Mesodermal cell (in vitro differentiated cells): Measurements from ENCODE around the gene COX8A.
"Not testable (repeated sequence)": the region's sequence is repeated elsewhere in the genome, so short reads cannot be mapped to it uniquely, and the experiment has no call there.

Experiments
- H3K27ac ChIP-seq: 2 replicates; pipeline ENCODE4 v1.7.0; 2013; ENCODE audit warnings: mild to moderate bottlenecking, low read depth, low read length, moderate library complexity; ENCODE audit not compliant: severe bottlenecking
- H3K36me3 ChIP-seq: 2 replicates; pipeline ENCODE4 v1.7.1; 2013; ENCODE audit warnings: mild to moderate bottlenecking, low read length, moderate library complexity; ENCODE audit not compliant: control insufficient read depth, insufficient read depth
- H3K4me1 ChIP-seq: one replicate; pipeline ENCODE4 v1.7.1; 2013; ENCODE audit warnings: mild to moderate bottlenecking, low read length; ENCODE audit not compliant: insufficient read depth, control insufficient read depth, poor library complexity, severe bottlenecking
- H3K4me3 ChIP-seq: 2 replicates; pipeline ENCODE4 v1.7.0; 2013; ENCODE audit warnings: low read length, control low read depth, mild to moderate bottlenecking; ENCODE audit not compliant: insufficient read depth, poor library complexity, severe bottlenecking; ENCODE audit errors: extremely low read depth
- H3K9me3 ChIP-seq: 2 replicates; pipeline ENCODE4 v1.7.1; 2013; ENCODE audit warnings: mild to moderate bottlenecking, low read length, moderate library complexity; ENCODE audit not compliant: control insufficient read depth
- WGBS, 2 experiments: methylation state at CpG; one replicate each; pipeline ENCODE4 v1.1.5; 2013; ENCODE audit warnings: missing lambda C conversion rate in 2 of 2; ENCODE audit not compliant: insufficient coverage in 2 of 2; 5-methylcytosine and 5-hydroxymethylcytosine counted together

The COX8A gene

GRCh38 chr11:63970902-63971301 is 3.5 kb upstream of the COX8A start:
- 88 to 96% methylated on average over 3 to 4 of the region's 5 CpGs for WGBS, 2 experiments
- no peaks in the 10 kb centered on the region for H3K9me3 ChIP-seq
- no peak overlapping the region for H3K27ac ChIP-seq
- H3K36me3 ChIP-seq, result peaks cover 2% of the 10 kb centered on the region
- no peak overlapping the region for H3K4me3 ChIP-seq
- H3K4me1 ChIP-seq, result peaks cover 3% of the 10 kb centered on the region

DNA sequence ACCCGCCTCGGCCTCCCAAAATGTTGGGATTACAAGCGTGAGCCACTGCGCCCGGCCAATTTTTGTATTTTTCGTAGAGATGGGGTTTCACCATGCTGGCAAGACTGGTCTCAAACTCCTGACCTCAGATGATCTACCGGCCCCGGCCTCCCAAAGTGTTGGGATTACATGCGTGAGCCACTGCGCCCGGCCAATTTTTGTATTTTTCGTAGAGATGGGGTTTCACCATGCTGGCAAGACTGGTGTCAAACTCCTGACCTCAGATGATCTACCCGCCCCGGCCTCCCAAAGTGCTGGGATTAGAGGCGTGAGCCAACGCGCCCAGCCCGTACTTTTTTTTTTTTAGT is 535 bp upstream of the COX8A start:
- Histone ChIP-seq H3K4me3 (peak overlapping the region; percentile 91), H3K27ac (peak overlapping the region; percentile 93), H3K36me3 (peaks cover 14% of the 10 kb centered on the region)
- not testable (repeated sequence) for H3K4me1 ChIP-seq, H3K9me3 ChIP-seq
- 77 to 94% methylated on average over 14 to 18 of the region's 18 CpGs for WGBS, 2 experiments

DNA sequence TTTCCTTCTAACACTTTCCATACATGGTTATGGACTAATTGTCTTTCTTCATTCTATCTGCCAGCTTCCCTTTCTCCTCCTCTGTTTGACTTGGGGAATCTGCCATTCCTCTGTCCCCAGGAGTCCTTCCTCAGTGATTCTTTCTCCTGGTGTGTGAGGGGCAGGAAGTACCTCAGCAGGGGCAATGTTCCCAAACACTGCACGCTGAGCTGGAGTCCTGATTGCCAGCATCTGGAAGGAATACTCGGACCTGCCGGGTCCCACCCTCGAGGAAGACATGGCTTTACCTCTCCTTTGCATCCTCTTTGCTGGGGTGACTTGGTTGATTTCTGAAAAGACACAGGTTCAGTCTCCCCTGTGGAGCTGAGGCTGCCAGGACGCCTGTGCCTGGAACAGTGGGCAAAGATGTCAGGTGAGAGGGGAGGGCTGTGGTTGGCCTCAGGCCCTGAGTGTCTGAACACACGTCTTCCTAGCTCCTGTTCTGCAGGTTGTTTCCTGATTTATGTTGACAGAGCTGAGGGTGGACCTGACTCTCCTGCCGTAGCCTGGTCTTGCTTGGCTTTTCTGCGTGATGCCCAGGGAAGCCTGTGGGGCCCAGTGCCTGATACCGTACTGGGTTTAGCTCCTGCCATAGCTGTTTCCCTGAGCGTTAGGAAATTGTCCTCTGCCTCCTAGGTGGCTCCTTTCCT is 4.3 kb downstream of the COX8A start:
- H3K36me3 ChIP-seq, result peaks cover 14% of the 10 kb centered on the region
- H3K4me3 ChIP-seq, result no peak overlapping the region
- 72 to 79% methylated on average over 5 to 7 of the region's 10 CpGs for WGBS, 2 experiments
- no peak overlapping the region for H3K27ac ChIP-seq
- no peaks in the 10 kb centered on the region for H3K9me3 ChIP-seq
- H3K4me1 ChIP-seq, result peaks cover 13% of the 10 kb centered on the region

DNA sequence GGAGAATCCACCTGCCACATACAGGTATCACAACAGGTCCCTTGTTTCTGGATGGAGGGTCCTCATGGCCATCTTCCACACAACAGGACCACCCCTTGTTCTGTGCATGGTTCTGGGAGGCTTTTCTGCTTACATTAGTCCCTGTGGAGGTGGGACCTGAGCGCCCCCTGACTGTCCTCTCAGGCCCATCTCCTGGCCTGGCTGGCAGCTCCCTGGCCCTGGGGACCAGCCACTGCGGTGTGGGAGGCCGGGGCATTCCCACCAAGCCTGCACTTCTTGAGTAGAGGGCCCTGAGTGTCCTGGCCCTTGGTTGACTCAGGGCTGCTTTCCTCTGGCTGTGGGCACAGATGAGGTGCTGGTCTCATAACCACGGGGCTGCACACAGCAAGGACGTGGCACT is 5.0 kb downstream of the COX8A start:
- WGBS, 2 experiments, result 93 to 100% methylated on average over 3 of the region's 5 CpGs
- H3K27ac ChIP-seq, result no peak overlapping the region
- H3K4me3 ChIP-seq, result no peak overlapping the region
- no peaks in the 10 kb centered on the region for H3K9me3 ChIP-seq
- peaks cover 13% of the 10 kb centered on the region for H3K4me1 ChIP-seq
- peaks cover 14% of the 10 kb centered on the region for H3K36me3 ChIP-seq

DNA sequence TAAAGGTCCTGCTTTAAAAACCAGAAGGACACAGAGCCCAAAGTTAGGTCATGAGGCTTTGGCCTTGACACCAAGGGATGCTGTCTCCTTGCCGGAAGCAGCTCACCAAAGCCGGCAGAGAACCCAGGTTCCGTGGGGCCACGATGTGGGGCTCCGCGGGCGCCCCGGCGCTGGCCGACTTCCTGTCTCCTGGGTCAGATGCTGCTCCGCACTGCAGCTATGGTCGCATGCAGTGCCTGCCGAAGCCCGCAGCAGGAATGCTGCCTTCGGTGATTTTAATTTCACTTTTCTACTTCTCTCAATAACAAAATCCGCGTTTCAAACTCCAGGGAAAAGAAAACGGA is 11.4 kb downstream of the COX8A start:
- 45% methylated on average over 15 of the region's 18 CpGs for WGBS, 2 experiments
- Histone ChIP-seq H3K4me3 (peak overlapping the region; percentile 77), H3K27ac (peak overlapping the region; percentile 94), H3K4me1 (peaks cover 16% of the 10 kb centered on the region), H3K36me3 (peaks cover 26% of the 10 kb centered on the region), H3K9me3 (no peaks in the 10 kb centered on the region)

DNA sequence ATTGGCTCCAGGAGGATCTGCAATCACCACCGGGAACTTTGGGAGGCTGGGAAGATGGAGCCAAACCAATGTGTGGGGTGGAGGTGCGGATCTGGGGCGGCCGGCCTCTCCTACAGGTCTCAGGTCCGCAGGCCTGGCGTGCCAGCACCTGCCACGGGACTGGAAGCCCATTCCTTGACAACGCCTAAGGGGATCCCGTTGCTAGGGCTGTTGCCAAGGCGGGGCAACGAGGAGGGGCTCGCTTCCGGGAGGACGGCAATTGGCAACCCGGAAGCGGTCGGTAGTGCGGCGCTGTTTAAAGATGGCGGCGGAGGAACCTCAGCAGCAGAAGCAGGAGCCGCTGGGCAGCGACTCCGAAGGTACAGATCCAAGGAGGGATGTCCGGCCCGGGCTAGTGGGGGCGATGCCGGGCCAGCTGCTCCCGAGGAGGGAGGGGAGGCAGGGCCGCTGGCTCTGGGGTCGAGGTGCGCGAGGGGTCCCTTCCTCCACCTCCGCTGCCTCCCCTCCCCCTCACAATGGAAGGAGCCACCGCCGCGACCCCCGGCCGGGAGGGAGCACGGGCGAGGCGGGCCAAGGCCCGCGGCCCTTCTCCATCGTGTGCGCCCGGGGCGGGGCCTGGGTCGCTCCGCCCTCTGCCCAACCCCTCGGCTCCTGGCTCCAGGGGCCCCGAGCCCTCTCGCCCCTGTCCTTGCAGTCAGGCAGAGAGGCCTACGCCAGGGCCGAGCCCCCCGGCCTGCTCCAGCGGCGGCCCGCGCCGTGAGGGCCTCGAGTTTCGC is 11.9 kb downstream of the COX8A start, which contains the start of gene OTUB1:
OTUB1 (plus strand) TSS at position 283 of the 776 bp plus-strand sequence; CDS start at position 302, 19 bp downstream.
- H3K4me3 ChIP-seq, result peak within 1 kb of the TSS; percentile 77
- H3K36me3 ChIP-seq, result peaks cover 32% of the 10 kb centered on the region
- H3K4me1 ChIP-seq, result peaks cover 16% of the 10 kb centered on the region
- WGBS, 2 experiments, result 0 to 1% methylated on average over 41 to 42 of the region's 63 CpGs
- peak within 1 kb of the TSS; percentile 94 for H3K27ac ChIP-seq
- no peaks in the 10 kb centered on the region for H3K9me3 ChIP-seq

GRCh38 chr11:63986932-63987513 is 12.6 kb downstream of the COX8A start:
- peaks cover 36% of the 10 kb centered on the region for H3K36me3 ChIP-seq
- WGBS, 2 experiments, result 35 to 39% methylated on average over 22 to 23 of the region's 25 CpGs
- H3K9me3 ChIP-seq, result no peaks in the 10 kb centered on the region
- peaks cover 15% of the 10 kb centered on the region for H3K4me1 ChIP-seq
- H3K4me3 ChIP-seq, result peak overlapping the region; percentile 77
- peak overlapping the region; percentile 94 for H3K27ac ChIP-seq

DNA sequence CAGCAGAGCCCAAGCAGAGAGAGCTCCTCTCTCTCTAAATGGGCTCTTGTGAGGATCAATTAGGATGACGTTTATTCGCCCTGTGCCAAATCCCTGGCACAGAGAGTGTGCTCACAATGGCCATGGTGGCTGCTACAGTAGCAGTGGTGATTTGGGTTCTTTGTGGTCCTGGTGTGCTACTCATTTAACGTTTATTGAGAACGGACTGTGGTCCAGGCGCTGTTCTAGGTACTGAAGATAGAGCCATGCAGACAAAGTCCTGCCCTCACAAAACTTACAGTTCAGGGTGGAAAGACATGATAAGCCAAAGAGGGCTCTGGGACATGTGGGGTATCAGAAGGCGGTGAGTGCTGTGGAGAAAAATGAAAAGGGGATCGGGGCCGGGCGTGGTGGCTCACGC is 17.1 kb downstream of the COX8A start:
- Histone ChIP-seq H3K4me3 (no peak overlapping the region), H3K36me3 (peaks cover 61% of the 10 kb centered on the region), H3K9me3 (no peaks in the 10 kb centered on the region), H3K27ac (no peak overlapping the region), H3K4me1 (peaks cover 7% of the 10 kb centered on the region)
- 99 to 100% methylated on average over 7 to 9 of the region's 10 CpGs for WGBS, 2 experiments

GRCh38 chr11:63993100-63993499 is 18.7 kb downstream of the COX8A start:
- Histone ChIP-seq H3K4me3 (no peak overlapping the region), H3K9me3 (no peaks in the 10 kb centered on the region), H3K27ac (no peak overlapping the region), H3K36me3 (peaks cover 71% of the 10 kb centered on the region), H3K4me1 (peaks cover 2% of the 10 kb centered on the region)
- 94 to 97% methylated on average over 5 of the region's 5 CpGs for WGBS, 2 experiments

- Histone ChIP-seq H3K4me1 (peaks cover 8% of the 10 kb centered on the region), H3K9me3 (no peaks in the 10 kb centered on the region), H3K27ac (no peak overlapping the region), H3K36me3 (peaks cover 66% of the 10 kb centered on the region), H3K4me3 (no peak overlapping the region)
- 98% methylated on average over 5 to 6 of the region's 6 CpGs for WGBS, 2 experiments
Observed at GRCh38 chr11:63993993-63994392, 19.6 kb downstream of the COX8A start.

DNA sequence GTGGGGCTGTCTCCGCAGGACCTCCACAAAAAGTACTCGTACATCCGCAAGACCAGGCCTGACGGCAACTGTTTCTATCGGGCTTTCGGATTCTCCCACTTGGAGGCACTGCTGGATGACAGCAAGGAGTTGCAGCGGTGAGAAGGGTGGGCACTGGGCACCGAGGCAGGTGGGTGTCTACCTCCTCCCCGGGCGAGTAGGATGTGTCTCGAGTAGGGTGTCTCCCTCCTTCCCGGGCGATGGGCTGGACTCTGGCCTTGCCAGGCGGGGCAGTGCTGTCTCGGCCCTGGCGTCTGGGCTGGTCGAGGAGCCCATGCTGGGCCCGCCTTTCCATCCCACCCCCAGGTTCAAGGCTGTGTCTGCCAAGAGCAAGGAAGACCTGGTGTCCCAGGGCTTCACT is 22.1 kb downstream of the COX8A start:
- peaks cover 46% of the 10 kb centered on the region for H3K36me3 ChIP-seq

More for the DNA sequence above, 22.1 kb downstream of the COX8A start:
- no peaks in the 10 kb centered on the region for H3K9me3 ChIP-seq
- no peak overlapping the region for H3K27ac ChIP-seq
- H3K4me1 ChIP-seq, result peaks cover 11% of the 10 kb centered on the region
- WGBS, 2 experiments, result 94 to 96% methylated on average over 17 to 18 of the region's 18 CpGs
- no peak overlapping the region for H3K4me3 ChIP-seq
